HCT116 (cell line): Measurements from ENCODE around the gene RPL19. TPM values are rescaled to one million over a fixed set of nuclear protein-coding genes. Genes with fewer than 3 reads are reported as not detected.

Experiments
- ATAC-seq: fragments of 200-7000 bp; cut with Tn5 transposase; 2 replicates; pipeline ENCODE4 v1.9.1; 2020; ENCODE audit warnings: mild to moderate bottlenecking, moderate library complexity
- BruUV-seq: library from RNA; stranded (reverse); fragments of 400-500 nt; replicated peaks from 2 replicates; lab custom pipeline; 2021; lab: Mats Ljungman, UMichigan
- CTCF ChIA-PET: fragments of 300-600 bp; sonication (Branson Sonifier 250); formaldehyde crosslinking; loops from one replicate; lab custom pipeline; 2021; ENCODE audit warnings: antibody characterized with exemption; lab: Charles Lee
- POLR2A ChIA-PET: fragments of 300-600, 350-600 bp; sonication (Branson Sonifier 250); formaldehyde crosslinking; loops from one replicate; lab custom pipeline; 2021; ENCODE audit warnings: antibody characterized with exemption; lab: Charles Lee
- RAD21 ChIA-PET, 2 experiments: fragments of 300-600 bp; sonication (Branson Sonifier 250); formaldehyde crosslinking; loops; one replicate each; lab custom pipeline; 2023; ENCODE audit warnings: low total read pairs in 2 of 2; ENCODE audit not compliant: uncharacterized antibody in 2 of 2, unreplicated experiment in 2 of 2, low non-redundant PET in 1 of 2; lab: Charles Lee
- DNase-seq: peaks from one replicate; pipeline ENCODE4 v3.0.0-alpha.2; 2010; ENCODE audit warnings: low read depth, low spot score
- H2AFZ ChIP-seq: fragments of 200-600 bp; shearing (Covaris generic), sonication (generic); 2 replicates; pipeline ENCODE4 v1.6.1; 2017; ENCODE audit warnings: low read depth, mixed run types, mixed read lengths, antibody characterized with exemption, low read length; ENCODE audit not compliant: poor library complexity, severe bottlenecking
- H3K27ac ChIP-seq: 2 replicates; pipeline ENCODE4 v1.5.1; 2012; ENCODE audit warnings: low read depth, low read length
- H3K27me3 ChIP-seq: fragments of 200-600 bp; sonication (generic); 2 replicates; pipeline ENCODE4 v1.6.1; 2016; ENCODE audit warnings: mixed run types, low read length, mixed read lengths; ENCODE audit not compliant: insufficient read depth
- H3K36me3 ChIP-seq, 2 experiments: fragments of 200-500 bp in 1 of 2; fragments of 200-600 bp in 1 of 2; sonication (Bioruptor generic) in 1 of 2; sonication (generic) in 1 of 2; 2 replicates each; pipeline versions ENCODE4 v1.5.1 to v1.6.1; 2014 to 2016; ENCODE audit warnings: low read length in 2 of 2, inconsistent platforms in 1 of 2, mixed read lengths in 1 of 2, mixed run types in 1 of 2; ENCODE audit not compliant: insufficient read depth in 2 of 2, control insufficient read depth in 1 of 2
- H3K4me1 ChIP-seq, 2 experiments: fragments of 200-600 bp in 1 of 2; sonication (generic) in 1 of 2; 2 replicates each; pipeline versions ENCODE4 v1.5.1 to v1.6.1; 2012 to 2017; ENCODE audit warnings: low read length in 2 of 2, inconsistent platforms in 1 of 2, mild to moderate bottlenecking in 1 of 2, mixed read lengths in 1 of 2, mixed run types in 1 of 2, moderate library complexity in 1 of 2; ENCODE audit not compliant: insufficient read depth in 2 of 2, control insufficient read depth in 1 of 2
- H3K4me2 ChIP-seq: fragments of 200-600 bp; sonication (generic); 2 replicates; pipeline ENCODE4 v1.6.1; 2017; ENCODE audit warnings: mixed run types, low read length, mixed read lengths
- H3K4me3 ChIP-seq, 2 experiments: fragments of 200-600 bp in 1 of 2; sonication (generic) in 1 of 2; replicated peaks in 1 of 2; 2 replicates each; pipeline ENCODE4 v1.5.1; 2011 to 2016; ENCODE audit warnings: low read length in 2 of 2, control low read depth in 1 of 2, low read depth in 1 of 2, mild to moderate bottlenecking in 1 of 2, mixed read lengths in 1 of 2, mixed run types in 1 of 2
- H3K79me2 ChIP-seq: fragments of 200-600 bp; sonication (generic); 2 replicates; pipeline ENCODE4 v1.6.1; 2017; ENCODE audit warnings: mild to moderate bottlenecking, mixed run types, low read length, moderate library complexity, mixed read lengths; ENCODE audit not compliant: insufficient read depth
- H3K9ac ChIP-seq: fragments of 200-600 bp; sonication (generic); 2 replicates; pipeline ENCODE4 v1.6.1; 2016; ENCODE audit warnings: low read length, mixed read lengths
- H3K9me2 ChIP-seq: fragments of 200-600 bp; sonication (generic), shearing (Covaris generic); 2 replicates; pipeline ENCODE4 v1.6.1; 2017; ENCODE audit warnings: mixed run types, mild to moderate bottlenecking, moderate library complexity; ENCODE audit not compliant: insufficient read depth
- H3K9me3 ChIP-seq, 2 experiments: fragments of 200-500 bp in 1 of 2; fragments of 200-600 bp in 1 of 2; sonication (Bioruptor generic) in 1 of 2; sonication (generic) in 1 of 2; 2 replicates each; pipeline ENCODE4 v1.6.1; 2014 to 2017; ENCODE audit warnings: low read length in 2 of 2, mixed read lengths in 2 of 2, inconsistent platforms in 1 of 2, low read depth in 1 of 2, mild to moderate bottlenecking in 1 of 2, mixed run types in 1 of 2, moderate library complexity in 1 of 2; ENCODE audit not compliant: control insufficient read depth in 1 of 2, insufficient read depth in 1 of 2
- H4K20me1 ChIP-seq: fragments of 200-600 bp; sonication (generic), shearing (Covaris generic); 2 replicates; pipeline ENCODE4 v1.6.1; 2017; ENCODE audit warnings: mixed run types, mild to moderate bottlenecking, moderate library complexity; ENCODE audit not compliant: insufficient read depth
- CBX3 ChIP-seq: IDR thresholded peaks from 2 replicates; pipeline ENCODE4 v1.6.1; 2012; ENCODE audit warnings: low read depth
- CEBPB ChIP-seq: IDR thresholded peaks from 2 replicates; pipeline ENCODE4 v1.6.1; 2012; ENCODE audit warnings: low read depth
- EGR1 ChIP-seq: IDR thresholded peaks from 2 replicates; pipeline ENCODE4 v1.6.1; 2012; ENCODE audit warnings: low read depth
- EZH2 ChIP-seq: fragments of 200-600 bp; sonication (generic); IDR thresholded peaks from 2 replicates; pipeline ENCODE4 v1.6.1; 2017; ENCODE audit warnings: antibody characterized with exemption, mixed run types
- EZH2phosphoT487 ChIP-seq: fragments of 200-600 bp; IDR thresholded peaks from 2 replicates; pipeline ENCODE4 v1.6.1; 2018; ENCODE audit warnings: antibody characterized with exemption, borderline replicate concordance
- FOSL1 ChIP-seq: IDR thresholded peaks from 2 replicates; pipeline ENCODE4 v1.6.1; 2012; ENCODE audit warnings: low read depth
- POLR2A ChIP-seq: IDR thresholded peaks from 2 replicates; pipeline ENCODE4 v1.7.0; 2011; ENCODE audit warnings: borderline replicate concordance; ENCODE audit not compliant: insufficient read depth, insufficient read length; ENCODE audit errors: extremely low read depth
- POLR2AphosphoS5 ChIP-seq: IDR thresholded peaks from 2 replicates; pipeline ENCODE4 v1.6.1; 2011; ENCODE audit warnings: mild to moderate bottlenecking, low read depth, low read length, moderate library complexity
- RAD21 ChIP-seq: IDR thresholded peaks from 2 replicates; pipeline ENCODE4 v1.6.1; 2012; ENCODE audit warnings: low read depth, mild to moderate bottlenecking
- SIN3A ChIP-seq: IDR thresholded peaks from 2 replicates; pipeline ENCODE4 v1.6.1; 2012; ENCODE audit warnings: low read depth
- SP1 ChIP-seq: IDR thresholded peaks from 2 replicates; pipeline ENCODE4 v1.6.1; 2012; ENCODE audit warnings: low read depth
- TCF7L2 ChIP-seq: IDR thresholded peaks from 2 replicates; pipeline ENCODE4 v1.7.0; 2011; ENCODE audit warnings: borderline replicate concordance, inconsistent platforms; ENCODE audit not compliant: insufficient read depth, insufficient read length; ENCODE audit errors: extremely low read depth
- ZFX ChIP-seq: fragments of 450-650 bp; IDR thresholded peaks from 2 replicates; pipeline ENCODE4 v1.6.1; 2017
- intact Hi-C: fragments of 100-400 bp; cut with micrococcal nuclease; formaldehyde crosslinking; loops from 2 replicates; pipeline ENCODE4 v1.10.0; 2022
- total RNA-seq: library from RNA; stranded (reverse); gene quantifications from one replicate; pipeline ENCODE4 v1.2.1, GENCODE V29; 2021; ENCODE audit not compliant: unreplicated experiment
- TF ChIP-seq, protein P1 (sequence below), 3 experiments: fragments of 200-600 bp in 1 of 3; sonication (generic) in 1 of 3; IDR thresholded peaks in 2 of 3; conservative IDR thresholded peaks in 1 of 3; 2 replicates each; pipeline ENCODE4 v1.5.1; 2012 to 2017; ENCODE audit warnings: low read depth in 2 of 3, low read length in 2 of 3, antibody characterized with exemption in 1 of 3, borderline replicate concordance in 1 of 3, control low read depth in 1 of 3, mild to moderate bottlenecking in 1 of 3, mixed read lengths in 1 of 3, mixed run types in 1 of 3, moderate library complexity in 1 of 3; ENCODE audit not compliant: insufficient read depth in 1 of 3
- TF ChIP-seq, protein P2 (sequence below): IDR thresholded peaks from 2 replicates; pipeline ENCODE4 v1.6.1; 2012
- TF ChIP-seq, protein P3 (sequence below): IDR thresholded peaks from 2 replicates; pipeline ENCODE4 v1.6.1; 2011; ENCODE audit warnings: mild to moderate bottlenecking, low read length, moderate library complexity; ENCODE audit not compliant: insufficient replicate concordance; ENCODE audit errors: extremely low read depth
- TF ChIP-seq, protein P4 (sequence below): IDR thresholded peaks from 2 replicates; pipeline ENCODE4 v1.6.1; 2012

RPL19 gene
- total RNA-seq, 1 experiment from 2014 or later = 2,276 TPM

DNA sequence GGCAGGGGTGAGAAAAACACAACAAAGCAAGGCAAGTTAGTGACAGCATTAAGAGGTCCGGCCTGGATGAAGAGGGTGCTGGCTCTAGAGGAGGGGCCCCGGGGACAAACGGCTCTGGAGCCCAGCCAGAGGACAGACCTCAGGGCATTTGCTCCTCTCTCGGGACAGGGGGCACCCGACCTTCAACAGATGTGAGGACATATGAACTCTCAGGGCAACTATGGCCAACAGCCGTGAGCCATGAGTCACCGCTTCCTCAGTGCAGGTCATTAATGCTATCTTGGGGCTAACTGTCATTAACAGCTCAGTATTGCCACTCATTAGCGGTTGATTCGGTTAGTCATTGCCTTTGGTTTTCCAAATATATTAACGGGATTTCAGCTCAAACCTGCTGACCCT, 24.4 kb upstream of the RPL19 start:
- no peak overlapping the region for H3K4me2 ChIP-seq
- no peaks in the 10 kb centered on the region for H3K9me3 ChIP-seq
- no peaks in the 10 kb centered on the region for H3K79me2 ChIP-seq
- no peaks in the 10 kb centered on the region for H3K9me2 ChIP-seq
- POLR2A ChIA-PET = no interaction called here
- no peak for ATAC-seq
- no peak for DNase-seq
- H3K4me3 ChIP-seq = no peak overlapping the region
- no peak overlapping the region for H2AFZ ChIP-seq
- TF ChIP-seq CEBPB = no peak
- no peak for TF ChIP-seq RAD21
- no peak for TF ChIP-seq TCF7L2
- no peak for TF ChIP-seq POLR2A
- TF ChIP-seq, protein P1, sequence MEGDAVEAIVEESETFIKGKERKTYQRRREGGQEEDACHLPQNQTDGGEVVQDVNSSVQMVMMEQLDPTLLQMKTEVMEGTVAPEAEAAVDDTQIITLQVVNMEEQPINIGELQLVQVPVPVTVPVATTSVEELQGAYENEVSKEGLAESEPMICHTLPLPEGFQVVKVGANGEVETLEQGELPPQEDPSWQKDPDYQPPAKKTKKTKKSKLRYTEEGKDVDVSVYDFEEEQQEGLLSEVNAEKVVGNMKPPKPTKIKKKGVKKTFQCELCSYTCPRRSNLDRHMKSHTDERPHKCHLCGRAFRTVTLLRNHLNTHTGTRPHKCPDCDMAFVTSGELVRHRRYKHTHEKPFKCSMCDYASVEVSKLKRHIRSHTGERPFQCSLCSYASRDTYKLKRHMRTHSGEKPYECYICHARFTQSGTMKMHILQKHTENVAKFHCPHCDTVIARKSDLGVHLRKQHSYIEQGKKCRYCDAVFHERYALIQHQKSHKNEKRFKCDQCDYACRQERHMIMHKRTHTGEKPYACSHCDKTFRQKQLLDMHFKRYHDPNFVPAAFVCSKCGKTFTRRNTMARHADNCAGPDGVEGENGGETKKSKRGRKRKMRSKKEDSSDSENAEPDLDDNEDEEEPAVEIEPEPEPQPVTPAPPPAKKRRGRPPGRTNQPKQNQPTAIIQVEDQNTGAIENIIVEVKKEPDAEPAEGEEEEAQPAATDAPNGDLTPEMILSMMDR (IDR thresholded peaks at IDR 0.05 in 2 of 3, conservative IDR thresholded peaks at IDR 0.05 in 1 of 3; ENCODE audit: borderline replicate concordance in 1 of 3, insufficient read depth in 1 of 3, low read depth in 2 of 3, low read length in 2 of 3) = no peak
- TF ChIP-seq ZFX = no peak
- no peak for TF ChIP-seq EGR1
- TF ChIP-seq, protein P2, sequence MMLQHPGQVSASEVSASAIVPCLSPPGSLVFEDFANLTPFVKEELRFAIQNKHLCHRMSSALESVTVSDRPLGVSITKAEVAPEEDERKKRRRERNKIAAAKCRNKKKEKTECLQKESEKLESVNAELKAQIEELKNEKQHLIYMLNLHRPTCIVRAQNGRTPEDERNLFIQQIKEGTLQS = no peak
- TF ChIP-seq EZH2 = no peak
- no peak for TF ChIP-seq EZH2phosphoT487
- TF ChIP-seq SP1 = no peak
- TF ChIP-seq, protein P3, sequence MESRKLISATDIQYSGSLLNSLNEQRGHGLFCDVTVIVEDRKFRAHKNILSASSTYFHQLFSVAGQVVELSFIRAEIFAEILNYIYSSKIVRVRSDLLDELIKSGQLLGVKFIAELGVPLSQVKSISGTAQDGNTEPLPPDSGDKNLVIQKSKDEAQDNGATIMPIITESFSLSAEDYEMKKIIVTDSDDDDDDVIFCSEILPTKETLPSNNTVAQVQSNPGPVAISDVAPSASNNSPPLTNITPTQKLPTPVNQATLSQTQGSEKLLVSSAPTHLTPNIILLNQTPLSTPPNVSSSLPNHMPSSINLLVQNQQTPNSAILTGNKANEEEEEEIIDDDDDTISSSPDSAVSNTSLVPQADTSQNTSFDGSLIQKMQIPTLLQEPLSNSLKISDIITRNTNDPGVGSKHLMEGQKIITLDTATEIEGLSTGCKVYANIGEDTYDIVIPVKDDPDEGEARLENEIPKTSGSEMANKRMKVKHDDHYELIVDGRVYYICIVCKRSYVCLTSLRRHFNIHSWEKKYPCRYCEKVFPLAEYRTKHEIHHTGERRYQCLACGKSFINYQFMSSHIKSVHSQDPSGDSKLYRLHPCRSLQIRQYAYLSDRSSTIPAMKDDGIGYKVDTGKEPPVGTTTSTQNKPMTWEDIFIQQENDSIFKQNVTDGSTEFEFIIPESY = no peak
- TF ChIP-seq SIN3A = no peak
- no peak for TF ChIP-seq POLR2AphosphoS5
- TF ChIP-seq CBX3 = no peak
- TF ChIP-seq, protein P4, sequence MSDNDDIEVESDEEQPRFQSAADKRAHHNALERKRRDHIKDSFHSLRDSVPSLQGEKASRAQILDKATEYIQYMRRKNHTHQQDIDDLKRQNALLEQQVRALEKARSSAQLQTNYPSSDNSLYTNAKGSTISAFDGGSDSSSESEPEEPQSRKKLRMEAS = no peak
- no peak for TF ChIP-seq FOSL1
- TF ChIP-seq, all 23 proteins: peak for 0
- H4K20me1 ChIP-seq = no peaks in the 10 kb centered on the region
- H3K27ac ChIP-seq = no peak overlapping the region
- H3K27me3 ChIP-seq = no peaks in the 10 kb centered on the region
- ChIA-PET RAD21 (interaction anchor here in 1 of 2 experiments (1.3 kb wide), 1 partner anchor 23 kb away, joined by 3 read pairs; no protein-coding TSS in a partner anchor), CTCF (interaction anchor here (1.1 to 3.4 kb wide), 10 partner anchors 8 to 243 kb away, joined by 3 to 62 read pairs (median 6); partner anchors contain the start of genes ARL5C and RPL19)
- no TSS peak for BruUV-seq
- intact Hi-C loops = no loop called here
- no peak overlapping the region for H3K9ac ChIP-seq
- H3K36me3 ChIP-seq = peaks cover 3 to 5% of the 10 kb centered on the region in 2 experiments; a peak in 2 of 4 replicates
- H3K4me1 ChIP-seq = peaks cover 5 to 27% of the 10 kb centered on the region in 2 experiments; a peak in 3 of 4 replicates
